ENCODE data around the gene PRKCI. TPM values are rescaled to one million over a fixed set of nuclear protein-coding genes. Genes with fewer than 3 reads are reported as not detected.

Gene PRKCI
- total RNA-seq, 1 donor from 2014 or later: 43.2 TPM

- no peak overlapping the region for H3K27ac ChIP-seq
- H3K4me1 ChIP-seq: no peaks in the 10 kb centered on the region
- DNase-seq (no peak), ATAC-seq (peak; percentile 88)
- no peak overlapping the region for H3K4me3 ChIP-seq
- TF ChIP-seq, protein P1, sequence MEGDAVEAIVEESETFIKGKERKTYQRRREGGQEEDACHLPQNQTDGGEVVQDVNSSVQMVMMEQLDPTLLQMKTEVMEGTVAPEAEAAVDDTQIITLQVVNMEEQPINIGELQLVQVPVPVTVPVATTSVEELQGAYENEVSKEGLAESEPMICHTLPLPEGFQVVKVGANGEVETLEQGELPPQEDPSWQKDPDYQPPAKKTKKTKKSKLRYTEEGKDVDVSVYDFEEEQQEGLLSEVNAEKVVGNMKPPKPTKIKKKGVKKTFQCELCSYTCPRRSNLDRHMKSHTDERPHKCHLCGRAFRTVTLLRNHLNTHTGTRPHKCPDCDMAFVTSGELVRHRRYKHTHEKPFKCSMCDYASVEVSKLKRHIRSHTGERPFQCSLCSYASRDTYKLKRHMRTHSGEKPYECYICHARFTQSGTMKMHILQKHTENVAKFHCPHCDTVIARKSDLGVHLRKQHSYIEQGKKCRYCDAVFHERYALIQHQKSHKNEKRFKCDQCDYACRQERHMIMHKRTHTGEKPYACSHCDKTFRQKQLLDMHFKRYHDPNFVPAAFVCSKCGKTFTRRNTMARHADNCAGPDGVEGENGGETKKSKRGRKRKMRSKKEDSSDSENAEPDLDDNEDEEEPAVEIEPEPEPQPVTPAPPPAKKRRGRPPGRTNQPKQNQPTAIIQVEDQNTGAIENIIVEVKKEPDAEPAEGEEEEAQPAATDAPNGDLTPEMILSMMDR (IDR thresholded peaks at IDR 0.05): no peak
- peaks cover 8% of the 10 kb centered on the region for H3K36me3 ChIP-seq
- H3K9me3 ChIP-seq: no peaks in the 10 kb centered on the region
- no peaks in the 10 kb centered on the region for H3K27me3 ChIP-seq
- intact Hi-C loops (cut with DNase I): no loop called here
Measured at GRCh38 chr3:170307671-170308405, 85.6 kb downstream of the PRKCI start.

DNA sequence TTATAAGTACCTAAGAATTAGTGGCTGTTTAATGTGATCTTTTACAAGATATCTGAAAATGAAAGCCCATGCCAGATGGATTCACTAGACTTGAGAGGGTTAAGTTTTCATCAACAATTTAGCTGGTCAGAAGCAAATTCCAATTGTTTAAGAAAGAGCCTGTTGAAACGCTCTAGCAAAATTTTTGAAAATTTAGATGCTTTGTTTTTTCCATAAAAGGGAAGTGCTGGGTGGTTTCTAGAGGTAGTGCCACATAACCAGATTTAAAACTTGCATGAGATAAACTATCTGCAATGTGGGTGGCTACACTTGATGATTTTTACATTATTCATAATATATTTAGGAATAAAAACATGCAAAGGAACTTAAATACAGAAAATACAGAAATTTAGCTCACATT lies 86.8 kb downstream of the PRKCI start:
- TF ChIP-seq, protein P1 (IDR thresholded peaks at IDR 0.05): no peak
- no peak for ATAC-seq

DNA sequence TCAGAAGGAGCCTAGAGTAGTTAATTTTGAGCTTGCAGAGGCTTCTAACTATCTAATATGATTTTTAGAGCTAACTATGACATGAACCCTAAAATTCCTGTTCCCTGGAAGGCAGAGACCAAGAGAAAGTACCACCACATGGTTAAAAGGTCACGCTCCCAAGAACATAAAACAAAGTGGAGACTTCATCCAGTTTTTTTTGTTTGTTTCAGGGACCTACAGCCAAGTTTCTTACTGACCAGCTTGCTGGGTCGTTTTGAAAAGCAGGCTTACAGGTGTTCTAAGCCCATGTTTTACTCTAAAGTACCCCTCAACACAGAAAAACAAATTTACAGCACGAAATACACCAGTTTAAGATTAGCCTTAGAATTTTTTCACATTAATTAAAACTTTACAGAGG lies 95.7 kb downstream of the PRKCI start:
- H3K36me3 ChIP-seq: no peaks in the 10 kb centered on the region
- no peak for ATAC-seq
- no peak overlapping the region for H3K4me3 ChIP-seq
- no peaks in the 10 kb centered on the region for H3K4me1 ChIP-seq
- no peak for DNase-seq
- TF ChIP-seq, protein P1 (IDR thresholded peaks at IDR 0.05): no peak
- intact Hi-C loops (cut with DNase I): loop anchor here (10.0 kb wide), 1 partner anchor 87 kb away; no protein-coding TSS in a partner anchor
- H3K27me3 ChIP-seq: no peaks in the 10 kb centered on the region
- H3K9me3 ChIP-seq: no peaks in the 10 kb centered on the region
- no peak overlapping the region for H3K27ac ChIP-seq

More for the DNA sequence above, 86.8 kb downstream of the PRKCI start:
- Histone ChIP-seq H3K9me3 (no peaks in the 10 kb centered on the region), H3K4me1 (no peaks in the 10 kb centered on the region), H3K36me3 (no peaks in the 10 kb centered on the region), H3K27me3 (no peaks in the 10 kb centered on the region), H3K27ac (no peak overlapping the region), H3K4me3 (no peak overlapping the region)
- DNase-seq: no peak
- intact Hi-C loops (cut with DNase I): no loop called here

GRCh38 chr3:170320461-170321121 lies 98.4 kb downstream of the PRKCI start:
- ATAC-seq: no peak

DNA sequence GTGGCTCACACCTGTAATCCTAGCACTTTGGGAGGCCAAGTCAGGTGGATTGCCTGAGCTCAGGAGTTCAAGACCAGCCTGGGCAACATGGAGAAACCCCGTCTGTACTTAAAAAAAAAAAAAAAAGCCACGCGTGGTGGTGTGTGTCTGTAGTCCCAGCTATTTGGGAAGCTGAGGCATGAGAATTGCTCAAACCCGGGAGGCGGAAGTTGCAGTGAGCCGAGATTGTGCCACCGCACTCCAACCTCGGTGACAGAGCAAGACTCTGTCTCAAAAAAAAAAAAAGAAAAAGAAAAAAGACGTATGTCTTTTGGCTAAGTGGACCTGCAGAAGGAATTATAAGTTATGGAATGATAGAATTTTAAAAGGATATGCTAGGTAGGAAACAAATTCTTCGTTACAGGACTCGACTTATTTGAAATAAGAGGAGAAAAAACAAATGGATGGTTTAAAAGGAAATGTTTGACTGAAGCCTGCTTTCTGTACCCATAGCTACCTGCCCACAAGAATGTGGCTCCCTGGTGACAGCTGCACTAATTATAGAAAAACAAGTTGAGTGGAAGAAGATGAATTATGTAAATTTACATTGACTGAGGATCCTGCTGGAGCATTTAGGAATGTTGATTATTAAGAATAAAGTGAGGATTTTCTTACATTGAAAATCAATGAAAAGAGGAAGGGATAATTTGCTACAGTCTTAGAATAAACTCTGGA lies 99.3 kb downstream of the PRKCI start:
- Histone ChIP-seq H3K27ac (no peak overlapping the region), H3K4me1 (no peaks in the 10 kb centered on the region), H3K36me3 (no peaks in the 10 kb centered on the region), H3K9me3 (no peaks in the 10 kb centered on the region), H3K4me3 (no peak overlapping the region), H3K27me3 (no peaks in the 10 kb centered on the region)
- no peak for DNase-seq
- intact Hi-C loops (cut with DNase I): no loop called here
- TF ChIP-seq, protein P1 (IDR thresholded peaks at IDR 0.05): no peak
- ATAC-seq: peak; percentile 30

More at GRCh38 chr3:170320461-170321121, 98.4 kb downstream of the PRKCI start:
- TF ChIP-seq, protein P1 (IDR thresholded peaks at IDR 0.05): no peak
- no peaks in the 10 kb centered on the region for H3K4me1 ChIP-seq
- H3K27me3 ChIP-seq: no peaks in the 10 kb centered on the region
- no peak for DNase-seq
- no peak overlapping the region for H3K4me3 ChIP-seq
- no peaks in the 10 kb centered on the region for H3K36me3 ChIP-seq
- H3K9me3 ChIP-seq: no peaks in the 10 kb centered on the region
- no peak overlapping the region for H3K27ac ChIP-seq
- intact Hi-C loops (cut with DNase I): no loop called here

Measured in upper lobe of right lung (tissue), 1 donor.